H9 (cell line): ENCODE measurements around the gene GALNT12. TPM values are rescaled to one million over a fixed set of nuclear protein-coding genes. Genes with fewer than 3 reads are reported as not detected.

Experiments used
- DNase-seq: peaks from one replicate; pipeline ENCODE4 v3.0.0-alpha.2; 2017
- H2AFZ ChIP-seq: one replicate; pipeline ENCODE4 v1.6.1; 2013; ENCODE audit warnings: mild to moderate bottlenecking, low read length, control low read depth, moderate library complexity
- H2AK5ac ChIP-seq: 2 replicates; pipeline ENCODE4 v1.6.1; 2013; ENCODE audit warnings: low read length, control low read depth, mixed read lengths; ENCODE audit not compliant: insufficient read length
- H2BK120ac ChIP-seq: one replicate; pipeline ENCODE4 v1.6.1; 2013; ENCODE audit warnings: low read depth, mild to moderate bottlenecking, low read length, control low read depth, inconsistent platforms; ENCODE audit not compliant: poor library complexity, severe bottlenecking
- H2BK12ac ChIP-seq: 2 replicates; pipeline ENCODE4 v1.6.1; 2013; ENCODE audit warnings: low read length, control low read depth, mixed read lengths, low read depth; ENCODE audit not compliant: insufficient read length
- H2BK15ac ChIP-seq: 2 replicates; pipeline ENCODE4 v1.6.1; 2013; ENCODE audit warnings: low read depth, low read length, control low read depth
- H2BK20ac ChIP-seq: one replicate; pipeline ENCODE4 v1.6.1; 2013; ENCODE audit warnings: low read depth, mild to moderate bottlenecking, low read length, control low read depth, inconsistent platforms; ENCODE audit not compliant: poor library complexity, severe bottlenecking
- H2BK5ac ChIP-seq: 2 replicates; pipeline ENCODE4 v1.6.1; 2013; ENCODE audit warnings: low read length, control low read depth, mixed read lengths; ENCODE audit not compliant: insufficient read length
- H3K14ac ChIP-seq: 2 replicates; pipeline ENCODE4 v1.6.1; 2013; ENCODE audit warnings: low read length, control low read depth; ENCODE audit not compliant: insufficient read depth
- H3K18ac ChIP-seq: 2 replicates; pipeline ENCODE4 v1.6.1; 2013; ENCODE audit warnings: low read depth, mild to moderate bottlenecking, mixed read lengths, low read length, control low read depth; ENCODE audit not compliant: insufficient read length
- H3K23ac ChIP-seq: 2 replicates; pipeline ENCODE4 v1.6.1; 2013; ENCODE audit warnings: low read length, control low read depth, mixed read lengths, low read depth; ENCODE audit not compliant: insufficient read length
- H3K23me2 ChIP-seq: 2 replicates; pipeline ENCODE4 v1.6.1; 2013; ENCODE audit warnings: low read depth, mild to moderate bottlenecking, mixed read lengths, low read length, control low read depth; ENCODE audit not compliant: insufficient read length, poor library complexity, severe bottlenecking
- H3K27ac ChIP-seq: 2 replicates; pipeline ENCODE4 v1.5.1; 2013; ENCODE audit warnings: low read length, control low read depth, mixed read lengths, low read depth; ENCODE audit not compliant: insufficient read length
- H3K27me3 ChIP-seq: 2 replicates; pipeline ENCODE4 v1.6.1; 2013; ENCODE audit warnings: low read length, control low read depth, inconsistent platforms; ENCODE audit not compliant: insufficient read depth
- H3K4ac ChIP-seq: 2 replicates; pipeline ENCODE4 v1.6.1; 2013; ENCODE audit warnings: low read depth, mild to moderate bottlenecking, control low read depth, inconsistent platforms, low read length, moderate library complexity
- H3K4me1 ChIP-seq: 2 replicates; pipeline ENCODE4 v1.6.1; 2013; ENCODE audit warnings: low read length, control low read depth, inconsistent platforms; ENCODE audit not compliant: insufficient read depth
- H3K4me2 ChIP-seq: 2 replicates; pipeline ENCODE4 v1.6.1; 2013; ENCODE audit warnings: low read length, control low read depth, mixed read lengths; ENCODE audit not compliant: insufficient read length, insufficient read depth
- H3K56ac ChIP-seq: 2 replicates; pipeline ENCODE4 v1.6.1; 2013; ENCODE audit warnings: low read depth, mild to moderate bottlenecking, mixed read lengths, low read length, control low read depth; ENCODE audit not compliant: insufficient read length
- H3K79me1 ChIP-seq: 2 replicates; pipeline ENCODE4 v1.6.1; 2013; ENCODE audit warnings: low read depth, mild to moderate bottlenecking, moderate library complexity, low read length, control low read depth, inconsistent platforms; ENCODE audit not compliant: insufficient read depth, poor library complexity, severe bottlenecking
- H3K79me2 ChIP-seq: 2 replicates; pipeline ENCODE4 v1.6.1; 2013; ENCODE audit warnings: low read length, control low read depth, inconsistent platforms; ENCODE audit not compliant: insufficient read depth
- H3K9ac ChIP-seq: 2 replicates; pipeline ENCODE4 v1.6.1; 2013; ENCODE audit warnings: low read length, control low read depth, mixed read lengths; ENCODE audit not compliant: insufficient read length; ENCODE audit errors: extremely low read depth
- H3K9me3 ChIP-seq: one replicate; pipeline ENCODE4 v1.6.1; 2013; ENCODE audit warnings: low read depth, low read length, inconsistent platforms; ENCODE audit not compliant: control insufficient read depth
- H3T11ph ChIP-seq: one replicate; pipeline ENCODE4 v1.6.1; 2013; ENCODE audit warnings: mild to moderate bottlenecking, low read length, control low read depth, inconsistent platforms
- H4K20me1 ChIP-seq: one replicate; pipeline ENCODE4 v1.6.1; 2013; ENCODE audit not compliant: control insufficient read depth, insufficient read length, insufficient read depth
- H4K5ac ChIP-seq: 2 replicates; pipeline ENCODE4 v1.6.1; 2013; ENCODE audit warnings: low read depth, mild to moderate bottlenecking, mixed read lengths, low read length, control low read depth; ENCODE audit not compliant: insufficient read length
- H4K8ac ChIP-seq: replicated peaks from 2 replicates; pipeline ENCODE4 v1.6.1; 2013; ENCODE audit warnings: low read length, control low read depth, mixed read lengths, low read depth; ENCODE audit not compliant: insufficient read length
- H4K91ac ChIP-seq: 2 replicates; pipeline ENCODE4 v1.6.1; 2013; ENCODE audit warnings: low read depth, mild to moderate bottlenecking, moderate library complexity, mixed read lengths, low read length, control low read depth; ENCODE audit not compliant: insufficient read length
- H3K27ac Mint-ChIP-seq, 3 experiments: 2 replicates in 2 of 3; 3 replicates in 1 of 3; pipeline ENCODE4 v1.8.0; 2020 to 2021; ENCODE audit warnings: mixed read lengths in 3 of 3, mild to moderate bottlenecking in 1 of 3, moderate library complexity in 1 of 3
- H3K27me3 Mint-ChIP-seq: 2 replicates; pipeline ENCODE4 v1.8.0; 2021; ENCODE audit warnings: low read depth, mild to moderate bottlenecking, moderate library complexity, mixed read lengths
- H3K36me3 Mint-ChIP-seq, 3 experiments: 2 replicates in 2 of 3; 3 replicates in 1 of 3; pipeline ENCODE4 v1.8.0; 2020 to 2021; ENCODE audit warnings: low read depth in 3 of 3, mixed read lengths in 3 of 3; ENCODE audit not compliant: insufficient read depth in 1 of 3
- H3K4me1 Mint-ChIP-seq, 2 experiments: 2 replicates each; pipeline ENCODE4 v1.8.0; 2020; ENCODE audit warnings: mixed read lengths in 2 of 2
- H3K4me3 Mint-ChIP-seq, 2 experiments: 2 replicates in 1 of 2; 3 replicates in 1 of 2; pipeline ENCODE4 v1.8.0; 2020 to 2021; ENCODE audit warnings: mild to moderate bottlenecking in 2 of 2, mixed read lengths in 2 of 2, moderate library complexity in 1 of 2
- H3K9me3 Mint-ChIP-seq, 2 experiments: 2 replicates in 1 of 2; 3 replicates in 1 of 2; pipeline ENCODE4 v1.8.0; 2020; ENCODE audit warnings: mild to moderate bottlenecking in 2 of 2, mixed read lengths in 2 of 2, moderate library complexity in 1 of 2
- CTCF ChIP-seq: fragments of 200-600 bp; sonication (generic); conservative IDR thresholded peaks from 3 replicates; pipeline ENCODE4 v1.8.0; 2021; ENCODE audit warnings: antibody characterized with exemption, mild to moderate bottlenecking
- WGBS: extraction: QIAGEN DNeasy Blood & Tissue Kit; methylation state at CpG from one replicate; pipeline ENCODE4 v1.1.7; 2013; ENCODE audit warnings: missing lambda C conversion rate, low lambda C conversion rate, mixed read lengths; ENCODE audit not compliant: insufficient read length; ENCODE audit errors: extremely low coverage; 5-methylcytosine and 5-hydroxymethylcytosine counted together
- total RNA-seq: library from RNA; stranded (reverse); gene quantifications from 2 replicates; pipeline ENCODE4 v1.2.1, GENCODE V29; 2021

GALNT12 gene
- total RNA-seq, 1 experiment from 2014 or later, result 18.0 TPM

- no CpG with 5 or more reads among the region's 4 CpGs for WGBS
- H3K27ac Mint-ChIP-seq, result no peak overlapping the region
- no peak overlapping the region for H2AFZ ChIP-seq
- H2BK12ac ChIP-seq, result no peak overlapping the region
- no peak overlapping the region for H3K4ac ChIP-seq
- H3K79me2 ChIP-seq, result no peaks in the 10 kb centered on the region
- H4K20me1 ChIP-seq, result no peaks in the 10 kb centered on the region
- H3K4me1 ChIP-seq, result no peaks in the 10 kb centered on the region
- no peaks in the 10 kb centered on the region for H3K79me1 ChIP-seq
- no peak overlapping the region for H3K56ac ChIP-seq
- DNase-seq, result no peak
- no peak overlapping the region for H2BK20ac ChIP-seq
- no peaks in the 10 kb centered on the region for H3K9me3 ChIP-seq
- H3K23me2 ChIP-seq, result no peaks in the 10 kb centered on the region
- no peaks in the 10 kb centered on the region for H3K36me3 Mint-ChIP-seq
- H3K9me3 Mint-ChIP-seq, result no peaks in the 10 kb centered on the region
- no peak overlapping the region for H4K91ac ChIP-seq
- no peak overlapping the region for H4K8ac ChIP-seq
- no peak overlapping the region for H2BK5ac ChIP-seq
- no peak overlapping the region for H3K27ac ChIP-seq
- H3T11ph ChIP-seq, result no peak overlapping the region
- H3K4me3 Mint-ChIP-seq, result no peak overlapping the region
- H2AK5ac ChIP-seq, result no peak overlapping the region
- no peak overlapping the region for H2BK120ac ChIP-seq
- H3K14ac ChIP-seq, result no peak overlapping the region
- no peak overlapping the region for H3K9ac ChIP-seq
- H3K4me1 Mint-ChIP-seq, result no peaks in the 10 kb centered on the region
- no peak overlapping the region for H4K5ac ChIP-seq
- no peak overlapping the region for H3K18ac ChIP-seq
- peaks cover 16% of the 10 kb centered on the region for H3K27me3 Mint-ChIP-seq
- no peaks in the 10 kb centered on the region for H3K27me3 ChIP-seq
- H3K23ac ChIP-seq, result no peak overlapping the region
- no peak overlapping the region for H3K4me2 ChIP-seq
- no peak overlapping the region for H2BK15ac ChIP-seq
- no peak for TF ChIP-seq CTCF
Measured at GRCh38 chr9:98884849-98885248, 77.4 kb downstream of the GALNT12 start.
